Activated gamma-delta T cell treated with anti-CD3 and anti-CD28 coated beads, Interleukin-2, amount 50 U/mL, for 16 hours (primary cell): ENCODE data around the gene NAB1.
A peak's percentile ranks its signal among the peaks of the same experiment; 100 is the strongest.
"Not testable (repeated sequence)": the region's sequence is repeated elsewhere in the genome, so short reads cannot be mapped to it uniquely, and the experiment has no call there.

Experiments
- DNase-seq: peaks from one replicate; pipeline ENCODE4 v3.0.0-alpha.2; 2020; ENCODE audit warnings: low read depth

Gene NAB1

GRCh38 chr2:190670182-190670946 lies 21.5 kb downstream of the NAB1 start:
- DNase-seq: no peak

GRCh38 chr2:190674966-190675650 lies 26.2 kb downstream of the NAB1 start:
- no peak for DNase-seq

- DNase-seq: no peak
Measured at GRCh38 chr2:190677255-190677654, 28.4 kb downstream of the NAB1 start.

DNA sequence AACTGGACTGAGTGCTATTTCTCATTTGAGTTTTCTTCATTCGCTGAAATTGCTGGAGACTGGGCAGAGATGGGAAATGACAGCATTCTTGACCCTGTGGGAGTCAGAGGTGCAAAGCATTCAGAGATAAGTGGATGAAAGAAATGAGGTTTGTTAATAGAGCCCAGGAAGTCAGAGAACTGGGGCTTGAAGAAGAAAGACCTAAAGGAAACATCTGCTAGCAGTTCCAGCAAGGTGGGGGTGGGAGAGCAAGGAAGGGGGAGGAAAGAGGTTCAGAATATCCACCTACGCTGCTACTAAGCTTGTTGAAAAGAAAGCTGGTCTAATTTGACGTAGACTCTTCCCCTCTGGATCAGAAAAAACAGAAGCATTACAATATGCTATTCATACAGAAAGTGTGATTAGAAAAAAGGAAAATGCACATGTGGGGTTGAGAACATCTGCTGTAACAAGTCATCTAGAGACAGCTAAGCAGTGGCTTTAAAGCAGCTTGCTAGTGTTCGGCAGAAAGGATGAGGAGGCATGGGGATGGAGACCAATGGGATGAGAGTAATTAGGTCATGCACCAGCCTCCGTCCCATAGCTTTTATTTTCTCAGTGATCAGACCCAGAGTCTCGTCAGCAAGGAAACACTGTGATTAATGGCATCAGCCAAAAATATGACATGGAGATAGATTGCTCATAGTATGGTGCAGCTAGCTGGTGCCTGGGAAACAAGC lies 29.7 kb downstream of the NAB1 start:
- no peak for DNase-seq

DNA sequence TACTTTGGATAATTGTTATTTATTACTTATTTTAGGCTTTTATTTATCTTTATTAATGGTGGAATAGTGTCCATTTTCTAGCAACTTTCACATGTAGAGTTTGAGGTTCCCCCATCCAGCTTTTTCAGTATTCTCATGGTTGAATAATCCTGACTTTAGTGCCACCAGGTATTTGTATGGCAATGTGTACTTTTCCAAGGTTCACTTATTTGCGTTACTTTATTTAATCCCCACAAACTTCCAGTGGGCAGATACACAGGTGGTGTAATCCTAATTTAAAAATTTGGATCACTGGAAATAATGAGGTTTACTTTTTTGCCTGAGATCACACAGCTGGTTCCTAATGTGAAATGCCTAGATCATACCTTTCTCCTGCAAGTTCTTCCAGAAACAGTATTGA lies 30.5 kb downstream of the NAB1 start:
- no peak for DNase-seq

- peak; percentile 36 for DNase-seq
Measured at GRCh38 chr2:190679813-190680591, 31.1 kb downstream of the NAB1 start.

GRCh38 chr2:190682168-190682567 lies 33.3 kb downstream of the NAB1 start:
- no peak for DNase-seq

DNA sequence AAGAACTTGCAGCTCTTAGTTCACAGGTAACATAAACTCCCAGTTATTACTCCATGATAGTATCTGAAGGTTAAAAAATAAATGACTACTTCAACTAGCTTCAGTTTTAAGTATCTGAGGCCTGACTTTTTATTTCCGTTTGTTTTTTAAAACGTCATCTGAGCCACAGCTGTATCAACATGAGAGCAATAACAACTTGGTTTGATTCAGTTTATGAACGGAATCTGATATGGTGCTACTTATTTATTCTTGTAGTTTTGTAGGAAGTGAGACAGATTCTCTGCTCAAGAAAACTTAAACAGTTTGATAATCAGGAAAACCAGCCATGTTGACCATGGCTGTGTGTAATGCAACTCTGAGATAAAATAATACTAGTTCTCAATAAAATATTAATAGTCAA lies 34.9 kb downstream of the NAB1 start:
- no peak for DNase-seq

- DNase-seq: no peak
Measured at GRCh38 chr2:190684931-190685330, 36.0 kb downstream of the NAB1 start.

- no peak for DNase-seq
Measured at GRCh38 chr2:190685333-190685732, 36.5 kb downstream of the NAB1 start.

- no peak for DNase-seq
Measured at GRCh38 chr2:190693533-190694232, 44.8 kb downstream of the NAB1 start.

DNA sequence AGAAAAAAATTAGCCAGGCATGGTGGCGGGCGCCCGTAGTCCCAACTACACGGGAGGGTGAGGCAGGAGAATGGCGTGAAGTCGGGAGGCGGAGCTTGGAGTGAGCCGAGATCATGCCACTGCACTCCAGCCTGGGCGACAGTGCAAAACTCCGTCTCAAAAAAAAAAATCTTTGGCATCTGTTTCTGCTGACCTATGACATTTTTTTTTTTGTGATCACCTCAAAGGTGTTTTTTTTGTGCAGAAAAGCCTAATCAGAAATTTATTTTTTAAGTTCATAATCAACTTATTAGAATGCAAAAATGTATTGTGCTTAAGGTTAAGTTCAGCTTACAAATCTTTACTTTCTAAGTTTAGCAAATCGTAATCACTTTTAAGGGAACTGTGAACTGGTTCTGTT lies 45.6 kb downstream of the NAB1 start:
- DNase-seq: no peak

DNA sequence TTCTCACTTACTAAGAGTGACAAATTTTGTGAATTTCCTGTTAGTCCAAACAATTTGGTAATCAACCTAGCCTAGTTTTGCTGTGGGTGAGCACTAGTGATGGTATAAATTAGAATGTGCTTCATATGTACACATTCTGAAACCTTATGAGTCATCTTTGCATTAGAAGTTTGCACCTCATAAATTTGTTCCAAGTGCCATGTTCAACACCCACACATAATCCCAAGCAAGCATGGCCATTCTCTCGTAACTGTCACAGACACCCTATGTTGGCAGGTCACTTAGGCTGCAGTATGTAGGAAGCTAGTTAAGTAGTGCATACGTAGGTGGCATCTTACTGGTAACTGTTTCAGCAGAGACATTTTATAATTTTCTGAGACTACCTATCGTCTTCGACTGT lies 46.9 kb downstream of the NAB1 start:
- no peak for DNase-seq

GRCh38 chr2:190696792-190697398 lies 48.0 kb downstream of the NAB1 start:
- no peak for DNase-seq

- DNase-seq: no peak
Measured at GRCh38 chr2:190697421-190697820, 48.5 kb downstream of the NAB1 start.

- DNase-seq: no peak
Measured at GRCh38 chr2:190698895-190699294, 50.0 kb downstream of the NAB1 start.

GRCh38 chr2:190701586-190701985 lies 52.7 kb downstream of the NAB1 start:
- no peak for DNase-seq

- no peak for DNase-seq
Measured at GRCh38 chr2:190705280-190705679, 56.4 kb downstream of the NAB1 start.

GRCh38 chr2:190707726-190708125 lies 58.8 kb downstream of the NAB1 start:
- DNase-seq: no peak

DNA sequence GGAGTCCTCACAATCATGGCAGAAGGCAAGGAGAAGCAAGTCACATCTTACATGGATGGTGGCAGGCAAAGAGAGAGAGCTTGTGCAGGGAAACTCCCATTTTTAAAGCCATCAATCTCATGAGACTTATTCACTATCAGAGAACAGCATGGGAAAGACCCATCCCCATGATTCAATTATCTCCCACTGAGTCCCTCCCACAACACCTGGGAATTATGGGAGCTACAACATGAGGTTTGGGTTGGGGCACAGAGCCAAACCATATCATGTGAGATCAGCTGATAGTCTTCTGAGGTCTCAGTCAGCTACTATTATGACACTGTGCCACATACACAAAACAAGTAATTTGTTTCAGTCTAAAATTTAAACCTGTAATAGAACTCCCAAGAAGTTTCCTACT lies 59.8 kb downstream of the NAB1 start:
- not testable (repeated sequence) for DNase-seq

DNA sequence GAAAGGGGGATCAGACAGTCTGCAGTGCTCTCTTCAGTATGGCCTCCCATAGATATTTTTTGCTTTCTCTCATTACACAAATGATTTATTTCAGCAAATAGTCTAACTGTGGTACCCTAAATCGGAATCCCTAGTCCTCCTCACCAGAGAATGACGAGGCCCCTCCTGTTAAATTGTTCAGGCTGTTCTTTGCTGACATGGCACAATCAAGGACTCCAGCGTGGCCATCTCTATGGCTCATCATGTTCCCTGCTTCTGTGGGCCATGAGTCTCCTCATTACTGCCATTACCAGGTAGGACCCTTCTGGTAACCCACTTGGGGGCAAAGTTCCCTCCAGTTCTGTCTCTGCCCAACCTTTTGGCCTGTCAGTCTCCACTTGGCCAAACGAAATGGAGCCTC lies 62.2 kb downstream of the NAB1 start:
- no peak for DNase-seq
